HL-60 (cell line): ENCODE results near the gene TSEN2.

Experiments used
- DNase-seq, 2 experiments: peaks; one replicate each; pipeline ENCODE4 v3.0.0-alpha.2; 2010 to 2020; ENCODE audit warnings: low read depth in 1 of 2, low spot score in 1 of 2
- H3K27ac ChIP-seq: fragments of 250-450 bp; sonication (Bioruptor Pico); replicated peaks from 2 replicates; pipeline ENCODE4 v1.5.1; 2020; ENCODE audit warnings: mild to moderate bottlenecking, moderate library complexity
- H3K27me3 ChIP-seq: fragments of 250-450 bp; sonication (Bioruptor Pico); 2 replicates; pipeline ENCODE4 v1.5.1; 2021; ENCODE audit warnings: mild to moderate bottlenecking, moderate library complexity; ENCODE audit not compliant: insufficient read depth, poor library complexity, severe bottlenecking
- H3K4me3 ChIP-seq: replicated peaks from 2 replicates; pipeline ENCODE4 v1.5.1; 2011; ENCODE audit warnings: mild to moderate bottlenecking, control low read depth, low read length; ENCODE audit not compliant: insufficient read depth
- CTCF ChIP-seq: IDR thresholded peaks from one replicate; pipeline ENCODE4 v1.5.1; 2011; ENCODE audit warnings: low read length, control low read depth, inconsistent platforms; ENCODE audit not compliant: insufficient read depth
- GABPA ChIP-seq: IDR thresholded peaks from 2 replicates; pipeline ENCODE4 v1.6.1; 2012; ENCODE audit warnings: low read depth
- POLR2AphosphoS5 ChIP-seq: IDR thresholded peaks from 2 replicates; pipeline ENCODE4 v1.6.1; 2012; ENCODE audit warnings: low read depth
- REST ChIP-seq: IDR thresholded peaks from 2 replicates; pipeline ENCODE4 v1.6.1; 2012; ENCODE audit warnings: low read depth; ENCODE audit not compliant: insufficient replicate concordance
- SPI1 ChIP-seq: IDR thresholded peaks from 2 replicates; pipeline ENCODE4 v1.6.1; 2012; ENCODE audit warnings: low read depth, mild to moderate bottlenecking, borderline replicate concordance

TSEN2 gene

GRCh38 chr3:12495749-12496452 lies 11.6 kb downstream of the TSEN2 start:
- TF ChIP-seq SPI1 (no peak), REST (no peak), POLR2AphosphoS5 (no peak), CTCF (no peak), GABPA (no peak)
- H3K4me3 ChIP-seq = no peak overlapping the region
- DNase-seq = no peak
- no peaks in the 10 kb centered on the region for H3K27me3 ChIP-seq
- H3K27ac ChIP-seq = no peak overlapping the region

- Histone ChIP-seq H3K27ac (no peak overlapping the region), H3K27me3 (no peaks in the 10 kb centered on the region), H3K4me3 (no peak overlapping the region)
- DNase-seq = no peak
- TF ChIP-seq SPI1 = no peak
- TF ChIP-seq POLR2AphosphoS5 = no peak
- no peak for TF ChIP-seq GABPA
- TF ChIP-seq CTCF = no peak
- TF ChIP-seq REST = no peak
These were observed 12.1 kb downstream of the TSEN2 start for GRCh38 chr3:12496453-12496761.

GRCh38 chr3:12499474-12499873 lies 15.2 kb downstream of the TSEN2 start:
- TF ChIP-seq CTCF = no peak
- no peak for TF ChIP-seq POLR2AphosphoS5
- TF ChIP-seq REST = no peak
- TF ChIP-seq SPI1 = no peak
- TF ChIP-seq GABPA = no peak
- Histone ChIP-seq H3K27ac (no peak overlapping the region), H3K27me3 (no peaks in the 10 kb centered on the region), H3K4me3 (no peak overlapping the region)
- no peak for DNase-seq
